Neural cell (in vitro differentiated cells): ENCODE results near the gene SPARCL1.

Source experiments
- CTCF ChIP-seq: fragments of 450-650 bp; IDR thresholded peaks from 2 replicates; pipeline ENCODE4 v1.5.1; 2014; ENCODE audit warnings: antibody characterized with exemption, mild to moderate bottlenecking, moderate library complexity; ENCODE audit not compliant: poor library complexity, severe bottlenecking
- POLR2AphosphoS5 ChIP-seq: IDR thresholded peaks from 2 replicates; pipeline ENCODE4 v1.6.1; 2012

DNA sequence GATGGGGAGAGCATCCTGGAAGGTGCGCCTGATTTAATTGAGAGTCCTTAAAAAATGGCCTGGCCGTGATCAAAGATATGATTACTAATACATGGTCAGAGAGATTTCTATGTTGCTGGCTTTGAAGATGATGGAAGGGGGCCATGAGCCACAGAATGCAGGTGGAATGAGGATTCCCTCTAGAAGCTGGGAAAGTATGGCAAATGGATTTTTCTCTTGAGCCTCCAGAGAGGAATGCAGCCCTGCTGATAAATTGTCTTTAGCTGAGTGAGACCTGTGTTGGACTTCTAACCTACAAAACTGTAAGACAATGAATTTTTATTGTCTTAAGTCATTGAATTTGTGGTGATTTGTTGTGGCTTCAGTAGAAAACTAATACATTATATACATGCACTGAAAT lies 99.1 kb downstream of the SPARCL1 start:
- TF ChIP-seq CTCF = no peak
- TF ChIP-seq POLR2AphosphoS5 = no peak
